Adrenal gland (tissue), 12 donors: ENCODE results near the gene DSCAML1. TPM values are rescaled to one million over a fixed set of nuclear protein-coding genes. Genes with fewer than 3 reads are reported as not detected.

Experiments used
- DNase-seq, 7 donors: peaks; one replicate each; pipeline ENCODE4 v3.0.0-alpha.2; 2019 to 2020
- H3K27ac ChIP-seq, 5 donors: fragments of 200-600 bp; sonication (generic) in 4 of 5; 1 replicate in 3 of 5; 2 replicates in 2 of 5; pipeline versions ENCODE4 v1.5.1 to v1.8.0; 2016 to 2020; ENCODE audit warnings: mild to moderate bottlenecking in 1 of 5
- H3K27me3 ChIP-seq: fragments of 200-600 bp; 2 replicates; pipeline ENCODE4 v1.8.0; 2021
- H3K36me3 ChIP-seq, 2 donors: fragments of 200-600 bp; replicated peaks in 1 of 2; 1 replicate in 1 of 2; 2 replicates in 1 of 2; pipeline versions ENCODE4 v1.5.1 to v1.8.0; 2018 to 2022
- H3K4me1 ChIP-seq, 2 donors: fragments of 200-600 bp; replicated peaks in 1 of 2; 1 replicate in 1 of 2; 2 replicates in 1 of 2; pipeline versions ENCODE4 v1.5.1 to v1.8.0; 2018 to 2021
- H3K4me3 ChIP-seq, 4 donors: fragments of 200-600 bp; sonication (generic) in 3 of 4; one replicate each; pipeline ENCODE4 v1.5.1; 2016 to 2018
- H3K9me3 ChIP-seq, 3 donors: fragments of 200-600 bp; sonication (generic) in 1 of 3; replicated peaks in 1 of 3; 1 replicate in 2 of 3; 2 replicates in 1 of 3; pipeline versions ENCODE4 v1.5.1 to v1.8.0; 2016 to 2021
- CTCF ChIP-seq, 6 experiments: fragments of 450-650 bp in 4 of 6; fragments of 200-600 bp in 2 of 6; sonication (generic) in 1 of 6; IDR thresholded peaks; 1 replicate in 5 of 6; 2 replicates in 1 of 6; pipeline versions ENCODE4 v1.5.1 to v1.8.0; 2016 to 2021; ENCODE audit warnings: antibody characterized with exemption in 6 of 6, mild to moderate bottlenecking in 2 of 6, moderate library complexity in 1 of 6
- POLR2A ChIP-seq, 2 donors: fragments of 450-650 bp; IDR thresholded peaks; one replicate each; pipeline ENCODE4 v1.6.1; 2017; ENCODE audit warnings: antibody characterized with exemption in 2 of 2, mild to moderate bottlenecking in 2 of 2, moderate library complexity in 1 of 2
- WGBS, 4 donors: extraction: QIAGEN DNeasy Blood & Tissue Kit in 2 of 4; methylation state at CpG; one replicate each; pipeline versions ENCODE4 v1.1.5 to v1.1.7; 2013 to 2017; 5-methylcytosine and 5-hydroxymethylcytosine counted together
- intact Hi-C, 2 donors: fragments of 100-400 bp; cut with DNase I; formaldehyde crosslinking; loops; one replicate each; pipeline versions ENCODE4 v1.14.1 to v1.15.0; 2022 to 2023
- polyA plus RNA-seq, 3 donors: library from polyadenylated mRNA; stranded (reverse); fragments of 200-250 nt in 2 of 3; fragments of 350-450 nt in 1 of 3; fragmentation: Illumina TruSeq in 1 of 3; extraction: RNeasy Lipid Tissue Mini Kit (QIAGEN cat#74804) in 1 of 3; gene quantifications; one replicate each; pipeline ENCODE4 v1.2.3, GENCODE V29; 2013 to 2014
- total RNA-seq, 9 donors: library from RNA; depleted of rRNA in 4 of 9; stranded (reverse); fragments of >200 nt in 4 of 9; fragments of 120-200 nt in 1 of 9; fragmentation: NEBNext Ultra II Directional in 1 of 9; extraction: Animal tissue kit (Norgen Biotek cat#: 25700) in 1 of 9; gene quantifications; one replicate each; pipeline versions ENCODE4 v1.1.0 to v1.2.4, GENCODE V29; 2013 to 2023
- donor health status: healthy with polysubstance abuse.
- donor health status: Bipolar disorder and iron deficiency.
- donor health status: DM: yes; HTN: yes; CAD: no.
- donor health status: DM: no; HTN: no; CAD: no.
- donor health status: DM: no; HTN: no; CAD: no.
- donor health status: DM: yes; HTN: yes; CAD: no.

Gene DSCAML1
- total and polyA plus RNA-seq, 12 donors = 0.09 to 1.9 (median 0.55) TPM; not detected in 1

GRCh38 chr11:117690484-117691217 is 106.4 kb downstream of the DSCAML1 start:
- intact Hi-C loops = no loop called here
- Histone ChIP-seq H3K27ac (no peak overlapping the region), H3K9me3 (no peaks in the 10 kb centered on the region), H3K36me3 (no peaks in the 10 kb centered on the region), H3K4me3 (no peak overlapping the region), H3K4me1 (no peaks in the 10 kb centered on the region), H3K27me3 (no peaks in the 10 kb centered on the region)
- 84 to 89% (median 87%) methylated on average over 8 of the region's 8 CpGs for WGBS, 4 donors
- no peak for TF ChIP-seq POLR2A (IDR thresholded peaks at IDR 0.05)
- TF ChIP-seq CTCF (IDR thresholded peaks at IDR 0.05) = no peak
- DNase-seq = no peak

- Histone ChIP-seq H3K27me3 (no peaks in the 10 kb centered on the region), H3K4me3 (no peak overlapping the region), H3K4me1 (no peaks in the 10 kb centered on the region), H3K36me3 (no peaks in the 10 kb centered on the region), H3K27ac (no peak overlapping the region), H3K9me3 (no peaks in the 10 kb centered on the region)
- WGBS, 4 donors = 76 to 93% (median 89%) methylated on average over 3 of the region's 3 CpGs
- intact Hi-C loops = no loop called here
- no peak for DNase-seq
- no peak for TF ChIP-seq CTCF (IDR thresholded peaks at IDR 0.05)
- no peak for TF ChIP-seq POLR2A (IDR thresholded peaks at IDR 0.05)
Measured at GRCh38 chr11:117688255-117688797, 108.7 kb downstream of the DSCAML1 start.

GRCh38 chr11:117687776-117688175 is 109.2 kb downstream of the DSCAML1 start:
- Histone ChIP-seq H3K9me3 (no peaks in the 10 kb centered on the region), H3K27me3 (no peaks in the 10 kb centered on the region), H3K4me3 (no peak overlapping the region), H3K36me3 (no peaks in the 10 kb centered on the region), H3K27ac (no peak overlapping the region), H3K4me1 (no peaks in the 10 kb centered on the region)
- 89 to 92% (median 90%) methylated on average over 5 to 6 of the region's 6 CpGs for WGBS, 4 donors
- intact Hi-C loops = no loop called here
- no peak for TF ChIP-seq CTCF (IDR thresholded peaks at IDR 0.05)
- DNase-seq = no peak

- no peaks in the 10 kb centered on the region for H3K9me3 ChIP-seq
- H3K4me1 ChIP-seq = no peaks in the 10 kb centered on the region
- intact Hi-C loops = no loop called here
- 87 to 100% (median 91%) methylated on average over 2 to 3 of the region's 3 CpGs for WGBS, 4 donors
- H3K27ac ChIP-seq = no peak overlapping the region
- no peak for DNase-seq
- H3K27me3 ChIP-seq = no peaks in the 10 kb centered on the region
- no peak overlapping the region for H3K4me3 ChIP-seq
- H3K36me3 ChIP-seq = no peaks in the 10 kb centered on the region
- TF ChIP-seq POLR2A (IDR thresholded peaks at IDR 0.05) (no peak), CTCF (IDR thresholded peaks at IDR 0.05) (no peak)
Measured at GRCh38 chr11:117686711-117687110, 110.3 kb downstream of the DSCAML1 start.
